ENCODE results near the gene PPP2R3A. TPM values are rescaled to one million over a fixed set of nuclear protein-coding genes. Genes with fewer than 3 reads are reported as not detected.
"Not testable (repeated sequence)": the region's sequence is repeated elsewhere in the genome, so short reads cannot be mapped to it uniquely, and the experiment has no call there.

PPP2R3A gene
- total RNA-seq, 6 donors from 2014 or later: 5.5 to 35.6 (median 11.0) TPM

GRCh38 chr3:136166507-136166906 is 201.0 kb downstream of the PPP2R3A start:
- DNase-seq (no peak), ATAC-seq (ENCODE audit: low FRiP score in 2 of 2) (no peak)
- no peaks in the 10 kb centered on the region for H3K27me3 ChIP-seq
- no peaks in the 10 kb centered on the region for H3K36me3 ChIP-seq
- H3K27ac ChIP-seq: no peak overlapping the region
- no peaks in the 10 kb centered on the region for H3K9me3 ChIP-seq
- TF ChIP-seq CTCF (IDR thresholded peaks at IDR 0.05): no peak
- TF ChIP-seq POLR2A (IDR thresholded peaks at IDR 0.05): no peak
- TF ChIP-seq EP300 (IDR thresholded peaks at IDR 0.05): no peak
- no peak for TF ChIP-seq POLR2AphosphoS5 (IDR thresholded peaks at IDR 0.05)
- 58 to 60% methylated on average over 3 of the region's 3 CpGs for WGBS, 2 donors
- no peak overlapping the region for H3K4me3 ChIP-seq
- H3K4me1 ChIP-seq: peaks cover 6 to 45% (median 31%) of the 10 kb centered on the region in 4 donors

GRCh38 chr3:136168236-136168635 is 202.7 kb downstream of the PPP2R3A start:
- not testable (repeated sequence) for H3K4me3 ChIP-seq; H3K9me3 ChIP-seq; H3K27ac ChIP-seq; DNase-seq; H3K27me3 ChIP-seq; ATAC-seq (ENCODE audit: low FRiP score in 2 of 2); H3K36me3 ChIP-seq
- H3K4me1 ChIP-seq: peaks cover 13 to 56% (median 27%) of the 10 kb centered on the region in 4 donors
- WGBS, 2 donors: 93 to 95% methylated on average over 4 of the region's 4 CpGs

GRCh38 chr3:136171097-136171542 is 205.6 kb downstream of the PPP2R3A start:
- ATAC-seq (ENCODE audit: low FRiP score in 2 of 2): no peak
- 39 to 45% methylated on average over 1 of the region's 1 CpG for WGBS, 2 donors
- peaks cover 27 to 62% (median 30%) of the 10 kb centered on the region in 4 donors for H3K4me1 ChIP-seq

GRCh38 chr3:136173939-136174490 is 208.5 kb downstream of the PPP2R3A start:
- peaks cover 30 to 79% (median 37%) of the 10 kb centered on the region in 4 donors for H3K4me1 ChIP-seq
- no peaks in the 10 kb centered on the region for H3K27me3 ChIP-seq
- H3K36me3 ChIP-seq: no peaks in the 10 kb centered on the region
- no peak overlapping the region for H3K27ac ChIP-seq
- H3K4me3 ChIP-seq: no peak overlapping the region
- ATAC-seq (ENCODE audit: low FRiP score in 2 of 2) (no peak), DNase-seq (no peak)
- H3K9me3 ChIP-seq: no peaks in the 10 kb centered on the region
- TF ChIP-seq EP300 (IDR thresholded peaks at IDR 0.05) (no peak), POLR2A (IDR thresholded peaks at IDR 0.05) (no peak), CTCF (IDR thresholded peaks at IDR 0.05) (no peak), POLR2AphosphoS5 (IDR thresholded peaks at IDR 0.05) (no peak)

More at GRCh38 chr3:136171097-136171542, 205.6 kb downstream of the PPP2R3A start:
- no peak overlapping the region for H3K27ac ChIP-seq
- H3K36me3 ChIP-seq: no peaks in the 10 kb centered on the region
- no peak for DNase-seq
- no peaks in the 10 kb centered on the region for H3K9me3 ChIP-seq
- H3K27me3 ChIP-seq: no peaks in the 10 kb centered on the region
- H3K4me3 ChIP-seq: no peak overlapping the region
- TF ChIP-seq CTCF (IDR thresholded peaks at IDR 0.05) (no peak), EP300 (IDR thresholded peaks at IDR 0.05) (no peak), POLR2AphosphoS5 (IDR thresholded peaks at IDR 0.05) (no peak), POLR2A (IDR thresholded peaks at IDR 0.05) (no peak)

GRCh38 chr3:136177876-136178275 is 212.3 kb downstream of the PPP2R3A start:
- Histone ChIP-seq H3K4me3 (no peak overlapping the region), H3K9me3 (no peaks in the 10 kb centered on the region), H3K4me1 (peaks cover 46 to 87% (median 55%) of the 10 kb centered on the region in 4 donors), H3K27ac (no peak overlapping the region), H3K27me3 (no peaks in the 10 kb centered on the region), H3K36me3 (no peaks in the 10 kb centered on the region)
- ATAC-seq (ENCODE audit: low FRiP score in 2 of 2): no peak
- no peak for DNase-seq
- WGBS, 2 donors: 59 to 67% methylated on average over 4 of the region's 4 CpGs
- no peak for TF ChIP-seq POLR2A (IDR thresholded peaks at IDR 0.05)
- no peak for TF ChIP-seq CTCF (IDR thresholded peaks at IDR 0.05)
- TF ChIP-seq POLR2AphosphoS5 (IDR thresholded peaks at IDR 0.05): no peak
- TF ChIP-seq EP300 (IDR thresholded peaks at IDR 0.05): no peak
